Keratinocyte (primary cell): ENCODE measurements around the gene STK33. TPM values are rescaled to one million over a fixed set of nuclear protein-coding genes. Genes with fewer than 3 reads are reported as not detected.

Source experiments
- DNase-seq: peaks from one replicate; pipeline ENCODE4 v3.0.0-alpha.2; 2011; ENCODE audit warnings: low read depth, missing footprints, low spot score
- FAIRE-seq: peaks from 2 replicates; lab custom pipeline; 2011; peaks lifted over from hg19 to GRCh38; lab: Jason Lieb, UNC
- H2AFZ ChIP-seq: 2 replicates; pipeline ENCODE4 v1.6.0; 2012; ENCODE audit warnings: low read length, control low read depth, inconsistent platforms; ENCODE audit not compliant: control insufficient read depth
- H3K27ac ChIP-seq: 2 replicates; pipeline ENCODE4 v1.5.1; 2011; ENCODE audit warnings: low read length; ENCODE audit not compliant: control insufficient read depth, insufficient read depth
- H3K27me3 ChIP-seq: 3 replicates; pipeline ENCODE4 v1.6.0; 2011; ENCODE audit warnings: low read length; ENCODE audit not compliant: control insufficient read depth, insufficient read depth; ENCODE audit errors: extremely low read depth
- H3K36me3 ChIP-seq, 2 experiments: 2 replicates in 1 of 2; 3 replicates in 1 of 2; pipeline ENCODE4 v1.5.1; 2011; ENCODE audit warnings: low read length in 2 of 2, mild to moderate bottlenecking in 1 of 2; ENCODE audit not compliant: control insufficient read depth in 2 of 2, insufficient read depth in 2 of 2; ENCODE audit errors: extremely low read depth in 1 of 2
- H3K4me1 ChIP-seq: 3 replicates; pipeline ENCODE4 v1.5.1; 2011; ENCODE audit warnings: low read length; ENCODE audit not compliant: control insufficient read depth, insufficient read depth; ENCODE audit errors: extremely low read depth
- H3K4me2 ChIP-seq: 3 replicates; pipeline ENCODE4 v1.6.0; 2011; ENCODE audit warnings: low read depth, low read length; ENCODE audit not compliant: control insufficient read depth, insufficient read depth; ENCODE audit errors: extremely low read depth
- H3K4me3 ChIP-seq, 3 experiments: fragments of 200-600 bp in 1 of 3; sonication (generic) in 1 of 3; 2 replicates in 2 of 3; 3 replicates in 1 of 3; pipeline ENCODE4 v1.5.1; 2011 to 2016; ENCODE audit warnings: low read length in 3 of 3, mild to moderate bottlenecking in 3 of 3, control low read depth in 2 of 3, inconsistent platforms in 1 of 3, low read depth in 1 of 3, mixed read lengths in 1 of 3, mixed run types in 1 of 3, moderate library complexity in 1 of 3; ENCODE audit not compliant: control insufficient read depth in 2 of 3, insufficient read depth in 2 of 3; ENCODE audit errors: extremely low read depth in 1 of 3
- H3K79me2 ChIP-seq: 2 replicates; pipeline ENCODE4 v1.6.0; 2012; ENCODE audit warnings: low read length; ENCODE audit not compliant: control insufficient read depth, insufficient read depth
- H3K9ac ChIP-seq: 3 replicates; pipeline ENCODE4 v1.6.0; 2011; ENCODE audit warnings: low read length; ENCODE audit not compliant: control insufficient read depth, insufficient read depth; ENCODE audit errors: extremely low read depth
- H3K9me1 ChIP-seq: 3 replicates; pipeline ENCODE4 v1.6.0; 2011; ENCODE audit warnings: low read length; ENCODE audit not compliant: control insufficient read depth, insufficient read depth; ENCODE audit errors: extremely low read depth
- H3K9me3 ChIP-seq: 2 replicates; pipeline ENCODE4 v1.5.1; 2012; ENCODE audit warnings: low read depth, low read length; ENCODE audit not compliant: control insufficient read depth
- H4K20me1 ChIP-seq: 3 replicates; pipeline ENCODE4 v1.6.0; 2011; ENCODE audit warnings: low read length; ENCODE audit not compliant: control insufficient read depth, insufficient read depth; ENCODE audit errors: extremely low read depth
- EZH2 ChIP-seq: IDR thresholded peaks from one replicate; pipeline ENCODE4 v1.6.1; 2012; ENCODE audit warnings: inconsistent platforms, mild to moderate bottlenecking, low read length, moderate library complexity
- dilution Hi-C: fragments of 300-500 bp; cut with MboI; formaldehyde crosslinking; loops from one replicate; pipeline ENCODE4 v1.7.0; 2020; ENCODE audit warnings: low sequenced_read_pairs; ENCODE audit not compliant: extremely low pct_ligation_motif_present
- polyA plus RNA-seq, 5 experiments: library from polyadenylated mRNA; depleted of rRNA in 3 of 5; stranded (reverse) in 3 of 5; stranded (forward) in 1 of 5; unstranded in 1 of 5; fragments of >200 nt; gene quantifications; 1 replicate in 1 of 5; 2 replicates in 3 of 5; 3 replicates in 1 of 5; pipeline versions ENCODE4 v1.2.1 to v1.2.3, GENCODE V29; 2011 to 2012; ENCODE audit warnings: missing spikeins in 2 of 5, low read depth in 1 of 5, low replicate concordance in 1 of 5
- TF ChIP-seq, protein P1 (sequence below), 3 experiments: IDR thresholded peaks in 1 of 3; conservative IDR thresholded peaks in 1 of 3; optimal IDR thresholded peaks in 1 of 3; 2 replicates in 2 of 3; 3 replicates in 1 of 3; pipeline versions ENCODE3 to v1.5.1; 2011; ENCODE audit warnings: low read length in 3 of 3, mild to moderate bottlenecking in 3 of 3, moderate library complexity in 2 of 3, control low read depth in 1 of 3, inconsistent platforms in 1 of 3; ENCODE audit not compliant: insufficient read depth in 2 of 3; ENCODE audit errors: extremely low read depth in 1 of 3

The STK33 gene
- polyA plus RNA-seq, 1 donor (not counting 4 experiments of a cell fraction or from before 2014, with no cell fraction given): 0.05 TPM

DNA sequence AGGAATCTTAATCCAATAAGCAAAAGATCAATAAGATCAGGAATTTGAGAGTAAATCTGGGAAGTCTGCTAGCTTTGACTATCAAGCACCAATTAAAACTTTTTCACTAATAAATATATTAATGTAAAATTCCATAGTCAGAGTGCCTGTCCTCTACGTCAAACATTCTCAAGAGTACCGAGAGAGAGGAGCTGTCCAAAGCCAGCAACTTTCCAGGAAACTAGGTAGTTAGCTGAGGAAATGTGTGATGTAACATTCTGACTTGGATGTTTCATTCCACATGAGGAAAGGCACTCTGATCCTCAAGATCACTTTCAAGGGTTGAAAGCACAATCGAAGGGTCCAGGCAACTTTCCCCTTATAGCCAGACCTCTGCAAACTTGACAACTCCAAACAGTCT is 113.2 kb downstream of the STK33 start:
- TF ChIP-seq, protein P1, sequence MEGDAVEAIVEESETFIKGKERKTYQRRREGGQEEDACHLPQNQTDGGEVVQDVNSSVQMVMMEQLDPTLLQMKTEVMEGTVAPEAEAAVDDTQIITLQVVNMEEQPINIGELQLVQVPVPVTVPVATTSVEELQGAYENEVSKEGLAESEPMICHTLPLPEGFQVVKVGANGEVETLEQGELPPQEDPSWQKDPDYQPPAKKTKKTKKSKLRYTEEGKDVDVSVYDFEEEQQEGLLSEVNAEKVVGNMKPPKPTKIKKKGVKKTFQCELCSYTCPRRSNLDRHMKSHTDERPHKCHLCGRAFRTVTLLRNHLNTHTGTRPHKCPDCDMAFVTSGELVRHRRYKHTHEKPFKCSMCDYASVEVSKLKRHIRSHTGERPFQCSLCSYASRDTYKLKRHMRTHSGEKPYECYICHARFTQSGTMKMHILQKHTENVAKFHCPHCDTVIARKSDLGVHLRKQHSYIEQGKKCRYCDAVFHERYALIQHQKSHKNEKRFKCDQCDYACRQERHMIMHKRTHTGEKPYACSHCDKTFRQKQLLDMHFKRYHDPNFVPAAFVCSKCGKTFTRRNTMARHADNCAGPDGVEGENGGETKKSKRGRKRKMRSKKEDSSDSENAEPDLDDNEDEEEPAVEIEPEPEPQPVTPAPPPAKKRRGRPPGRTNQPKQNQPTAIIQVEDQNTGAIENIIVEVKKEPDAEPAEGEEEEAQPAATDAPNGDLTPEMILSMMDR (optimal IDR thresholded peaks at IDR 0.05 in 1 of 3, IDR thresholded peaks at IDR 0.05 in 1 of 3, conservative IDR thresholded peaks at IDR 0.05 in 1 of 3; ENCODE audit: extremely low read depth in 1 of 3, insufficient read depth in 2 of 3, low read length in 3 of 3): no peak
- no peak for TF ChIP-seq EZH2
- no peak for FAIRE-seq
- H3K4me2 ChIP-seq: no peak overlapping the region

GRCh38 chr11:8477680-8478079 is 116.3 kb downstream of the STK33 start:
- H3K9me1 ChIP-seq: no peaks in the 10 kb centered on the region
- H3K36me3 ChIP-seq: no peaks in the 10 kb centered on the region
- H3K4me3 ChIP-seq: no peak overlapping the region
- H3K4me1 ChIP-seq: no peaks in the 10 kb centered on the region
- H3K9me3 ChIP-seq: no peaks in the 10 kb centered on the region
- dilution Hi-C loops: no loop called here
- H2AFZ ChIP-seq: no peak overlapping the region
- no peak overlapping the region for H3K27ac ChIP-seq
- H3K9ac ChIP-seq: no peak overlapping the region
- H3K4me2 ChIP-seq: no peak overlapping the region
- no peaks in the 10 kb centered on the region for H4K20me1 ChIP-seq
- TF ChIP-seq, protein P1 (optimal IDR thresholded peaks at IDR 0.05 in 1 of 3, IDR thresholded peaks at IDR 0.05 in 1 of 3, conservative IDR thresholded peaks at IDR 0.05 in 1 of 3; ENCODE audit: extremely low read depth in 1 of 3, insufficient read depth in 2 of 3, low read length in 3 of 3): no peak
- no peak for TF ChIP-seq EZH2
- no peaks in the 10 kb centered on the region for H3K27me3 ChIP-seq
- no peak for DNase-seq
- no peaks in the 10 kb centered on the region for H3K79me2 ChIP-seq
- no peak for FAIRE-seq

More for the DNA sequence above, 113.2 kb downstream of the STK33 start:
- H2AFZ ChIP-seq: no peak overlapping the region
- dilution Hi-C loops: no loop called here
- H3K79me2 ChIP-seq: no peaks in the 10 kb centered on the region
- no peaks in the 10 kb centered on the region for H3K9me1 ChIP-seq
- no peak for DNase-seq
- H3K9me3 ChIP-seq: no peaks in the 10 kb centered on the region
- no peaks in the 10 kb centered on the region for H3K36me3 ChIP-seq
- no peaks in the 10 kb centered on the region for H3K4me1 ChIP-seq
- H3K4me3 ChIP-seq: no peak overlapping the region
- H4K20me1 ChIP-seq: no peaks in the 10 kb centered on the region
- H3K27me3 ChIP-seq: no peaks in the 10 kb centered on the region
- no peak overlapping the region for H3K27ac ChIP-seq
- H3K9ac ChIP-seq: no peak overlapping the region
